ENCODE results near the gene P2RY6. TPM values are rescaled to one million over a fixed set of nuclear protein-coding genes. Genes with fewer than 3 reads are reported as not detected.

The P2RY6 gene
- total RNA-seq, 1 donor from 2014 or later = not detected

GRCh38 chr11:73226297-73227006 lies 45.7 kb upstream of the P2RY6 start:
- no peak overlapping the region for H3K27ac Mint-ChIP-seq (ENCODE audit: unreplicated experiment)
- H3K9me3 Mint-ChIP-seq = no peaks in the 10 kb centered on the region
- no peaks in the 10 kb centered on the region for H3K36me3 Mint-ChIP-seq (ENCODE audit: low read depth)
- H3K4me3 Mint-ChIP-seq = no peak overlapping the region
- TF ChIP-seq, protein P1, sequence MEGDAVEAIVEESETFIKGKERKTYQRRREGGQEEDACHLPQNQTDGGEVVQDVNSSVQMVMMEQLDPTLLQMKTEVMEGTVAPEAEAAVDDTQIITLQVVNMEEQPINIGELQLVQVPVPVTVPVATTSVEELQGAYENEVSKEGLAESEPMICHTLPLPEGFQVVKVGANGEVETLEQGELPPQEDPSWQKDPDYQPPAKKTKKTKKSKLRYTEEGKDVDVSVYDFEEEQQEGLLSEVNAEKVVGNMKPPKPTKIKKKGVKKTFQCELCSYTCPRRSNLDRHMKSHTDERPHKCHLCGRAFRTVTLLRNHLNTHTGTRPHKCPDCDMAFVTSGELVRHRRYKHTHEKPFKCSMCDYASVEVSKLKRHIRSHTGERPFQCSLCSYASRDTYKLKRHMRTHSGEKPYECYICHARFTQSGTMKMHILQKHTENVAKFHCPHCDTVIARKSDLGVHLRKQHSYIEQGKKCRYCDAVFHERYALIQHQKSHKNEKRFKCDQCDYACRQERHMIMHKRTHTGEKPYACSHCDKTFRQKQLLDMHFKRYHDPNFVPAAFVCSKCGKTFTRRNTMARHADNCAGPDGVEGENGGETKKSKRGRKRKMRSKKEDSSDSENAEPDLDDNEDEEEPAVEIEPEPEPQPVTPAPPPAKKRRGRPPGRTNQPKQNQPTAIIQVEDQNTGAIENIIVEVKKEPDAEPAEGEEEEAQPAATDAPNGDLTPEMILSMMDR (conservative IDR thresholded peaks at IDR 0.05) = no peak
- DNase-seq (ENCODE audit: low read depth, low spot score) = no peak
- peaks cover 6% of the 10 kb centered on the region for H3K27me3 Mint-ChIP-seq (ENCODE audit: low read depth)
- H3K4me1 Mint-ChIP-seq = no peaks in the 10 kb centered on the region

DNA sequence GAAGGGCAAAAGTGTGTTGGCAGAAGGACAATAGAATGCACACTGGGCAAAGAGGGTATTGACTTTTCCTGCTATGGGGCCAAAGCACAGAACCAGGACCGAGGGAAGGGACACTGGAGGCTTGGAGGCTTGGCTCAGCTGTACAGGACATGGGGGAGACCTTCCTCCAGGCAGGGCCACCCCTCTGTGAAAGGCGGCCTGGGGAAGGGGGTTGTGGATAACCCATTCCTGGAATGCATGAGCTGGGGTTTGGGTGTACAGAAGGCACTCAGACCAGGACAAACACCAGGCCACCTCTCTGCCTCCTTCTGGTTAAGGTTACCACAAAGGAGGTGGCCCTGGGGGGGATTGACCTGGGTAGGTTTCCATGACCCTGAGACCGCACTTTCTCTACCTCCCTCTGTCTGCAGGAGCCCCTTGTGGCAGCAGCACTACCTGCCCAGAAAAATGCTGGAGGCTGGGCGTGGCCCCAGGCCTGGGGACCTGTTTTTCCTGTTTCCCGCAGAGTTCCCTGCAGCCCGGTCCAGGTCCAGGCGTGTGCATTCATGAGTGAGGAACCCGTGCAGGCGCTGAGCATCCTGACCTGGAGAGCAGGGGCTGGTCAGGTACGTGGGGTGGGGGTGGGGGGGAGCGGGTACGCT lies 44.4 kb upstream of the P2RY6 start:
- Mint-ChIP-seq H3K27me3 (ENCODE audit: low read depth) (peaks cover 3% of the 10 kb centered on the region), H3K27ac (ENCODE audit: unreplicated experiment) (no peak overlapping the region), H3K4me1 (no peaks in the 10 kb centered on the region), H3K9me3 (no peaks in the 10 kb centered on the region), H3K4me3 (no peak overlapping the region), H3K36me3 (ENCODE audit: low read depth) (no peaks in the 10 kb centered on the region)
- TF ChIP-seq, protein P1 (conservative IDR thresholded peaks at IDR 0.05) = no peak
- no peak for DNase-seq (ENCODE audit: low read depth, low spot score)

GRCh38 chr11:73228268-73229134 lies 43.6 kb upstream of the P2RY6 start:
- H3K4me3 Mint-ChIP-seq = no peak overlapping the region
- no peaks in the 10 kb centered on the region for H3K4me1 Mint-ChIP-seq
- H3K27ac Mint-ChIP-seq (ENCODE audit: unreplicated experiment) = no peak overlapping the region
- no peaks in the 10 kb centered on the region for H3K9me3 Mint-ChIP-seq
- no peak for DNase-seq (ENCODE audit: low read depth, low spot score)
- no peaks in the 10 kb centered on the region for H3K36me3 Mint-ChIP-seq (ENCODE audit: low read depth)
- H3K27me3 Mint-ChIP-seq (ENCODE audit: low read depth) = peaks cover 3% of the 10 kb centered on the region
- TF ChIP-seq, protein P1 (conservative IDR thresholded peaks at IDR 0.05) = no peak

DNA sequence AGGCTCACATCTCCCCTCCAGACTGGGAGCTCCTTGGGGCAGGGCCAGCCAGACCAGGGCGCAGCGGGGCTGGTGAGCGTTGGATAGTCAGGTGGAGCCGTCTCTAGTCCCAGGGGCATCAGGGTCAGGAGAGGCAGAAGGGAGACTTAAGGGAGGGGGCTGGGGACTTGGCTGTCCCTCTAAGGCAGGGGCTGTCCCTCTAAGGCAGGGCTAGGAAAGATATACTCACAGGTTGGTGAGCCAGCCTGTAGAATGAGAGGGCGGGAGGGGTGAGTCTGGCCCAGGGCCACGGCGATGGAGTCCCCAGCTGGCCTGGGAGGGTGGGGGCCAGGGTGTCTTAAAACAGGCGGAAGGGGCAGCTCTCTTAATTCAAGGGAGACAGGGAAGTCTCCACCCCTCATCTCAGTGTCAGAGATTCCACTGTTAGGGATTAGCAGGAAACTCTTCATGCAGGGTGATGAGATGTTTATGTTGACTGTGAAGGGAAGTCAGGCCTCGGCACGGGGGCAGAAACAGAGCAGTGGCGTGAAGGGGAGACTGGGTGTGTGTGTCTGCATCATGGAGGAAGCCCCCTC lies 42.7 kb upstream of the P2RY6 start:
- Mint-ChIP-seq H3K4me1 (no peaks in the 10 kb centered on the region), H3K4me3 (no peak overlapping the region), H3K9me3 (no peaks in the 10 kb centered on the region), H3K27ac (ENCODE audit: unreplicated experiment) (no peak overlapping the region), H3K27me3 (ENCODE audit: low read depth) (peaks cover 3% of the 10 kb centered on the region), H3K36me3 (ENCODE audit: low read depth) (no peaks in the 10 kb centered on the region)
- no peak for DNase-seq (ENCODE audit: low read depth, low spot score)
- TF ChIP-seq, protein P1 (conservative IDR thresholded peaks at IDR 0.05) = no peak
